HG02678 (cell line): Measurements from ENCODE around the gene POLR3A.
"Not testable (repeated sequence)": the region's sequence is repeated elsewhere in the genome, so short reads cannot be mapped to it uniquely, and the experiment has no call there.

ENCODE experiments used
- ATAC-seq: cut with Tn5 transposase; IDR thresholded peaks from one replicate; pipeline ENCODE4 v1.9.1; 2021; ENCODE audit warnings: mild to moderate bottlenecking, moderate library complexity; ENCODE audit not compliant: unreplicated experiment

The POLR3A gene

GRCh38 chr10:78029269-78030226, at the start of gene POLR3A:
TSS of gene POLR3A (minus strand) at chr10:78029515. CDS start at chr10:78029407, 108 bp downstream.
- ATAC-seq, result peak; percentile 52

GRCh38 chr10:78078539-78079330, 49.4 kb upstream of the POLR3A start:
- no peak for ATAC-seq

- ATAC-seq, result not testable (repeated sequence)
These were observed 46.5 kb upstream of the POLR3A start for GRCh38 chr10:78075806-78076205.

GRCh38 chr10:78072504-78072903, 43.2 kb upstream of the POLR3A start:
- ATAC-seq, result no peak

- ATAC-seq, result no peak
These were observed 42.5 kb upstream of the POLR3A start for GRCh38 chr10:78071857-78072179.

GRCh38 chr10:78071140-78071856, 42.0 kb upstream of the POLR3A start:
- ATAC-seq, result no peak

- no peak for ATAC-seq
These were observed 41.4 kb upstream of the POLR3A start for GRCh38 chr10:78070726-78071125.

GRCh38 chr10:78070064-78070463, 40.7 kb upstream of the POLR3A start:
- not testable (repeated sequence) for ATAC-seq

GRCh38 chr10:78069151-78069550, 39.8 kb upstream of the POLR3A start:
- no peak for ATAC-seq

- ATAC-seq, result no peak
These were observed 37.6 kb upstream of the POLR3A start for GRCh38 chr10:78066728-78067430.

- ATAC-seq, result no peak
These were observed 36.7 kb upstream of the POLR3A start for GRCh38 chr10:78066012-78066411.

- no peak for ATAC-seq
These were observed 36.3 kb upstream of the POLR3A start for GRCh38 chr10:78065611-78066010.

- not testable (repeated sequence) for ATAC-seq
These were observed 35.6 kb upstream of the POLR3A start for GRCh38 chr10:78064919-78065318.

- no peak for ATAC-seq
These were observed 33.9 kb upstream of the POLR3A start for GRCh38 chr10:78063236-78063635.

- ATAC-seq, result no peak
These were observed 33.0 kb upstream of the POLR3A start for GRCh38 chr10:78062296-78062695.

- no peak for ATAC-seq
These were observed 30.8 kb upstream of the POLR3A start for GRCh38 chr10:78059906-78060702.

- no peak for ATAC-seq
These were observed 29.2 kb upstream of the POLR3A start for GRCh38 chr10:78058562-78058961.

GRCh38 chr10:78053211-78053868, 24.0 kb upstream of the POLR3A start:
- no peak for ATAC-seq

GRCh38 chr10:78049851-78050250, 20.5 kb upstream of the POLR3A start:
- ATAC-seq, result no peak
